Measurements from ENCODE around the gene CREBBP.

The CREBBP gene

DNA sequence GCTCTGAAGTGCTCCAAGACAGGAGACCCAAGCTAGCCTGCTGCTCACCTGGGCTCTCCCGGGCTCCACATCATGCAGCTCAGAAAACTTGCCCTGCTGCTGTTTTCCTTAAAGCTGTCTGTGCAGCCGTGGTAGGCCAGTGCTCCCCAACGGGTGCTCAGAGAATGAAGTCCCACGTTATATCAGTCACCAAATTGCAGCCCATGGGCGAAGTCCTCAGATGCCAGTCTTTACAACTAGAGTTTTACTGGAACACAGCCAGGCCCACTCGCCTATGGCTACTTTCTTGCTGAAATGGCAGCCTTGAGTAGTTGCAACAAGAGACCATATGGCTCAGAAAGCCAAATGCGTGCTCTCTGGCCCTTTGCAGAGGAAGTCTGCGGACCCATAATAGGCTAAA, 6.3 kb downstream of the CREBBP start:
- TF ChIP-seq, protein P1, sequence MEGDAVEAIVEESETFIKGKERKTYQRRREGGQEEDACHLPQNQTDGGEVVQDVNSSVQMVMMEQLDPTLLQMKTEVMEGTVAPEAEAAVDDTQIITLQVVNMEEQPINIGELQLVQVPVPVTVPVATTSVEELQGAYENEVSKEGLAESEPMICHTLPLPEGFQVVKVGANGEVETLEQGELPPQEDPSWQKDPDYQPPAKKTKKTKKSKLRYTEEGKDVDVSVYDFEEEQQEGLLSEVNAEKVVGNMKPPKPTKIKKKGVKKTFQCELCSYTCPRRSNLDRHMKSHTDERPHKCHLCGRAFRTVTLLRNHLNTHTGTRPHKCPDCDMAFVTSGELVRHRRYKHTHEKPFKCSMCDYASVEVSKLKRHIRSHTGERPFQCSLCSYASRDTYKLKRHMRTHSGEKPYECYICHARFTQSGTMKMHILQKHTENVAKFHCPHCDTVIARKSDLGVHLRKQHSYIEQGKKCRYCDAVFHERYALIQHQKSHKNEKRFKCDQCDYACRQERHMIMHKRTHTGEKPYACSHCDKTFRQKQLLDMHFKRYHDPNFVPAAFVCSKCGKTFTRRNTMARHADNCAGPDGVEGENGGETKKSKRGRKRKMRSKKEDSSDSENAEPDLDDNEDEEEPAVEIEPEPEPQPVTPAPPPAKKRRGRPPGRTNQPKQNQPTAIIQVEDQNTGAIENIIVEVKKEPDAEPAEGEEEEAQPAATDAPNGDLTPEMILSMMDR (IDR thresholded peaks at IDR 0.05; ENCODE audit: control insufficient read depth, insufficient read depth, low read depth, low read length, missing control alignments), result no peak
- DNase-seq (ENCODE audit: low read depth), result no peak
- no peak overlapping the region for H3K4me3 ChIP-seq (ENCODE audit: control insufficient read depth, low read depth, low read length)

DNA sequence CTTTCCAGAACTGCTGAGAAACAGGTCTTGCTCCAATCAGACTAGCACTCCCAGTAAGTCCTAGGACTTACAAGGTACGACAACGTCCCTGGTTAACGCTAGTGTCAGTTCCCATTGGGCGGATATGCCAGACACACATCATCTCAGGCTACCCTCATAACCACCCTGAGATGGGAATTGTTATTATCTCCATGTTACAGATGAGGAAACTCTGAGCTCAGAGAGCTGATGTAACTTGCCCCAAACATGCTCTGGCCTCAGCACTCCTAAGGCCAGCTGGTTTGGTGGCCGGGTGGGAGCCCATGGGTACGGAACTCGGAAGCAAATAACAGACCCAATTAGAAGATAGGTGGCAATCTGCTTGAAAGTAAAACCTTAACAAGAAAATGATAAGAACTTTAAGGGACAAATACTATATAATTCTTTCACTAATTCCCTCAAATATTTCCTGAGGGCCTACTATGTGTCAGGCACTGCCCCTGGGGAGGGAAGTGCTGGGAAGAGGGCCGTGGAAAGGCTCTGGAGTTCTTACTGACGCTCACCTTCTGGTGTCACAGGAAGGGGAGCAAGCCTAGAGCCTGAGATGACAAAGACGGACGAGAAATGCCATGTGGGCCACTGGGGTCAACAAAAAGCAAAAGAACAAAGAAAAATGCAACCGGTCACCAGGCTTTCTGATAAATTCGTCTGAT, 6.9 kb downstream of the CREBBP start:
- TF ChIP-seq, protein P1 (IDR thresholded peaks at IDR 0.05; ENCODE audit: control insufficient read depth, insufficient read depth, low read depth, low read length, missing control alignments), result no peak
- no peak for DNase-seq (ENCODE audit: low read depth)
- H3K4me3 ChIP-seq (ENCODE audit: control insufficient read depth, low read depth, low read length), result no peak overlapping the region

DNA sequence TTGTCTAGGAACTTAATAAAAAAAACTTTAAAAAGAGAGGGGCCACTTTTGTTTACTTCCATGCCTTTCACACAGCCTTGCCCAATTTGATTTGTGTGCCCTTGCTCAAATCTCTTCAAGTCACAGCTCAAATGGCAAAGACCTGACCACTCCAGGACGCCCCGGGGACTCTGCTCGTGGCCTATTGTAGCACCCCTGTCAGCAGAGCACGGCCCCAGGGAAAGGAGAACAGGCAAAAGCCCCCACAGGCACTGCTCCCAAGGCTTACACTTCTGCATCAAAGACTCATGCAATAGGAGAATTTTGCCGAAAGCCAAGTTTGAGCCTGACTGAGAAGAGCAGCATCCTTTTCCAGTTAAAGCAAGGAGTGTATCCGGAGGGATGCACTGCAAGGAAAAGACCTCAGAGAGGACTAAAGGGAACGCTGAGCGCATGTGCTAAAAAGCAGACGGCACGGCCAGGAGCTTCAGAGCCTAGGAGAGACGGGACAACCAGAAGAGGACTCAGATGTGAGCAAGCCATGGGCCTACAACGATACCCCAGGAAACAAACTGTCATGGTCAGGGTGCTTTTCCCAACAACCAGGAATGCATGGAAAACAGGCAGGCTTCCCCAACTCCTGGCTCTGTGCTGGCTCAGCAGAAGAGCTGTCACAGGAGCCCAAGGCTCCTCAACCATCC, 8.2 kb downstream of the CREBBP start:
- no peak overlapping the region for H3K4me3 ChIP-seq (ENCODE audit: control insufficient read depth, low read depth, low read length)
- TF ChIP-seq, protein P1 (IDR thresholded peaks at IDR 0.05; ENCODE audit: control insufficient read depth, insufficient read depth, low read depth, low read length, missing control alignments), result no peak
- DNase-seq (ENCODE audit: low read depth), result no peak

DNA sequence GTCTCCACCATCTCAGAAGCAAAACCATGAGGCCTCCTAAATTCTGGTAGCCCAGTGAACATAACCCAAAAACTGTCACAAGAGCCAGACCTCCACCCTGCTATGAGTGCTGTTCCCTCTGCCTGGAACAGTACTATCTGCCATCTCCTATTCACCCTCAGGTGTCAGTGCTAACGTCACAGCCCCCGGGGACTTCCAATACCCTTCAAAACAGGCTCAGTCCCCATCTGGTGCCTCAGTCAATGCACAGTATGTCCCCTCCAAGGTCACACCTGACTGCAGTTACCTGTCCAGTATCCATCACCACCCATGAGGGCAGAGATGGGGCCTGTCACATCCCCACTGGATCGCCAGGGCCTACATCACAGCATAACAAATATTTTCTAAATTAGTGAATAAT, 11.5 kb downstream of the CREBBP start:
- H3K4me3 ChIP-seq (ENCODE audit: control insufficient read depth, low read depth, low read length), result no peak overlapping the region
- DNase-seq (ENCODE audit: low read depth), result no peak
- TF ChIP-seq, protein P1 (IDR thresholded peaks at IDR 0.05; ENCODE audit: control insufficient read depth, insufficient read depth, low read depth, low read length, missing control alignments), result no peak

DNA sequence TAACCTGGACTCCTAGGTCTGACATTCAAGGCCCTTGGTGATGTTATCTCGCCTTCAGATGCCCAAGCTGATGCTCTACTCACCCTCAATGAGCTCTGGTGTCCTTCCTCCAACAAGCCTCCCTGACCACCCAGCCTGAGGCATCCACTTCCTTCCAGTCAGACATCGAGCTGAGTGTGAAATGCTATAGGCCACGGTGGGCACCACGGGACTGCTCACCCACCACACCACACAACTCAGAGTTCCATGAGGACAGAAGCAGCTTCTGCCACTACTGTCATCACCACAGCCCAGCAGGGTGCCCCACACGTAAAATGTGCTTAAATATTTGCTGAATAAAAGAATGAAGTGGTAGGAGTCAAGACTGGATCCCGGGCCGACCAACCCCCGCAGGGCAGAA, 12.0 kb downstream of the CREBBP start:
- DNase-seq (ENCODE audit: low read depth), result no peak
- no peak overlapping the region for H3K4me3 ChIP-seq (ENCODE audit: control insufficient read depth, low read depth, low read length)
- TF ChIP-seq, protein P1 (IDR thresholded peaks at IDR 0.05; ENCODE audit: control insufficient read depth, insufficient read depth, low read depth, low read length, missing control alignments), result no peak

DNA sequence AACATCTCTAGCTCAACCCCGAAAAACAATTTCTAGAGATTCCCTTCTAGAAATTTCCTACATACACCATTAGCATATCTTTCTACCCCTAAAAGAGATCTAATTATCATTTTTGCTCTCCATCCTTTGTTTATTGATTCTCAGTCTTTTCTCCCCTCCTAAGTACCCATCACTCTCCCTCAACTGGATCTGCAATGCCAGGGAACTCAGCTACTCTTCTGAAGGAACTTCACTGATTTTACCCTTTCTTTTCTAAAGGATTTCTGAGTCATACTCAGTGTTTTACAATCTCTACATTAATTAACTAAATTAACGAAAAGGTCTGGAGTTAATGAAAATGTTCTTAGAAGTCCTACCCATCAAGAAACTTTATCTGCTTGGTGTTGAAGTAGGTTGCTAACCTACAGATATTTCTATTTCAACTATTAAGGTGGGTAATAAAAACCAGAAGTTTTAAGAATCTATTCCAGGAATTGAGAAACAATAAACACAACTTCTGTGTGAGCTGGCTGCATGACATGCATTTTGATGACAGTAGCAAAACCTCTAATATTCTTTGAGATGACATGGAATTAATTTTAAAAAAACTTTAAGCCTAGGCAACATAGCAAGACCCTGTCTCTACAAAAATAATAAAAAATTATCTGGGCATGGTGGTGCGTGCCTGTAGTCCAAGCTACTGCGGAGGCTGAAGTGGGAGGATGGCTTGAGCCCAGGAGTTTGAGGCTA, 13.6 kb downstream of the CREBBP start:
- H3K4me3 ChIP-seq (ENCODE audit: control insufficient read depth, low read depth, low read length), result no peak overlapping the region
- TF ChIP-seq, protein P1 (IDR thresholded peaks at IDR 0.05; ENCODE audit: control insufficient read depth, insufficient read depth, low read depth, low read length, missing control alignments), result no peak
- DNase-seq (ENCODE audit: low read depth), result no peak
